Right ventricle myocardium superior (tissue), 1 donor: ENCODE results near the gene SPATA4. TPM values are rescaled to one million over a fixed set of nuclear protein-coding genes. Genes with fewer than 3 reads are reported as not detected.
"Not testable (repeated sequence)": the region's sequence is repeated elsewhere in the genome, so short reads cannot be mapped to it uniquely, and the experiment has no call there.

Source experiments
- ATAC-seq: fragments of 200-7000 bp; cut with Tn5 transposase; one replicate; pipeline ENCODE4 v1.9.1; 2020; ENCODE audit warnings: mild to moderate bottlenecking; ENCODE audit not compliant: poor library complexity
- DNase-seq: peaks from one replicate; pipeline ENCODE4 v3.0.0-alpha.2; 2020
- intact Hi-C: fragments of 100-400 bp; cut with DNase I; formaldehyde crosslinking; loops from one replicate; pipeline ENCODE4 v1.11.2; 2022
- long read RNA-seq: library from polyadenylated mRNA; unstranded; transcript quantifications from one replicate; pipeline ENCODE4 v2.0.0, GENCODE V29; 2021
- total RNA-seq: library from RNA; stranded (reverse); fragmentation: NEBNext Ultra II Directional; extraction: Animal tissue kit (Norgen Biotek cat#: 25700); gene quantifications from one replicate; pipeline ENCODE4 v1.2.1, GENCODE V29; 2021
- donor health status: DM: no; HTN: yes; CAD: no; lungs with severe emphysema.

SPATA4 gene
- total RNA-seq = 0.32 TPM
- long read RNA-seq = 0 reads

DNA sequence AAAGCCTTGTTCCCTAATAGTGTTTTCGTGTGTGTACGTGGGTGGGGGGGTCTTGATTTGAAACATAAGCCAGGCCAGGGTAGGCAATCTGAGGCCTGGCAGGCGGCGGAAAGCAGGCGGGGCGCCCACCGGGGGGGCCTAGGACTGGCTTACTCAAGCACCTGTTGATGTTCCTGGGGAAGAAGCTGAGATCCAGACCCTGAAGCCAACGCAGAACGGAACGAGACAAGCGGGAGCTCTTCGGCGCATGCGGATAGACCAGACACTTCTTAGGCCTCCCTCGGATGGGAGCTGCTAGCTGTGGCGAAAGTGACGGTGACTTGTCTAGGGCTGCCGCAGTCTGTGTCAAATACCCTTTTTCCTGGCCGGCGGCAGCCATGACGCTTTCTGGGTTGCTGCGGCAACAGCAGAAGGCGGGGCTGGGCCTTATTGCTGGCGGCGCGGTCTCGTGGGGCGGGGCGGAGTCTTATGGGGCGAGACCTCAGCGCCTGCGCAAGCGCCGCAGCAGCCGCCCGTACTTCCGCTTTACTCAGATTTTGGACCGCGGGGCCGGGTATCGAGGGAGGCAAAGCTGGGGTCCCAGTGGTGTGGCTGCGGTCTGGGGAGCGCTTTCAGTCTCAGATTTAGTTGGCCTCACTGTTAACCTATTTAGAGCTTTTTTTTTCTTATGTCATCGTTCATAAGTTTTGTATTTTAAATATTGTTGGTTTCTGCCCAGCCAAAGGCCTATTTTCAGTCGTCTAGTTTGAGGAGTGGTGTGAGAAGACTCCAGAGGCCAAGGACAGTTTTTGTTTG is at the start of gene SPATA4:
Gene SPATA4, minus strand, starts transcription at position 402 of the 795 bp plus-strand sequence. Its CDS starts 23 bp downstream, at position 379.
- DNase-seq (peak; percentile 98), ATAC-seq (peak; percentile 100)
- intact Hi-C loops = loop anchor here (10.0 kb wide), 1 partner anchor 79 kb away; no protein-coding TSS in a partner anchor

DNA sequence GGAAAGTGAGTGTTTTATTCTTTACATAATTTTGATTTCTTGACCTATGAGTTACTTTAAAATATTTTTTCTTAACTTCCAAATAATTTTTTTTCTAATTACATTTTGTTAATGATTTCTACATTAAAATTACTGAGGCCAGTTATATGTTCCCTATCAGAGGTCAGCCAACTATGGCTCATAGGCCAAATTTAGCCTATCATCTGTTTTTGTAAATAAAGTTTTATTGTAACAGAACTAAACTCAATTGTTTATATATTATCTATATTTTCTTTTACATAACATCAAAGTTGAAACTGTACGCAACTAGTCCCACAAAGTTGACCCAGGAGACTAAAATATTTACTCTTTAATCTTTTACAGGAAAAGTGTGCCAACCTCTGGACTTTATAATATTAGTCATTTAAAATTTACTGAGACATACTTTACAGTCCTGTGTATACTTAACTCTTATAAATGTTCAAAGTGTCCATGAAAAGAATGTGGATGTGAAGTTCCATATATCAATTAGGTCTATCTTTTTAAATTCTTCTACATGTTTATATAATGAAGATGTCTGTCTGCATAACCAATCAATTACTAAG is 47.5 kb upstream of the SPATA4 start:
- DNase-seq = no peak
- intact Hi-C loops = no loop called here
- ATAC-seq = no peak

DNA sequence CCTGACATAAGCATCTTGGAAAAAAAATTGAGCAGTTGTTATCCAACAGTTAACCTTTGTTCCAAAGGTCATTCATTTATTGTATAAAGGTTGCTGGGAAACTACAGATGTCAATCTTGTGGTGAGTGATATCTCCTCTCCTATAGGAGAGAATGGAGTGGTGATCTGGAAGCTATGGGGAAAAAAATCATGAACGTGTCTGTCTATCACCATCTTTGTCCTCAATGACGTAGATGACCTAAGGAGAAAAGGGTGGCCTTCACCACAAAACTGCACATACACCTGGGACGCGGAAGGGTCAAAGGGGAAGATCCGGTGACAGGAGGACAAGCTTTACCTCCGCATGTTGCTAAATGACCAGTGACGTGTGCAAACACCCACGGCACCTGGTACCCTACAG is 46.3 kb upstream of the SPATA4 start:
- intact Hi-C loops = no loop called here
- no peak for DNase-seq
- no peak for ATAC-seq

DNA sequence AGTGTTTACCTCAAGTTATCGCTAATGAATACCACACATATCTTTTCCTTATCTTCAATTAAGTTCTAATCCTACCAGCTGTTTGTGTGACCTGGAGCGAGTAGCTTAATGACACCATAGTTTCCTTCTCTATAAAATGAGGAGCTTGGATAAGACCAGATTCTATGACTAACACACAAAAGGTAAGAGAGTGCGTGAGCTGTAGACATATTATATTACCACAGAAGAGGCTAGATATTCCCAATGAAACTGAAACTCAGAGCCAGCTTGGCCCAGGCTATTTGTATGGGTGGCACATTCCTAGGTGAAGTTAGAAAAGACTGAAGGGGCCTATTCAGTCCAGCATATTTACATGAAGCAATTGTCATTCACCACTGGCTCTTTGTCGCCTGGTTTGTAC is 43.4 kb upstream of the SPATA4 start:
- intact Hi-C loops = no loop called here
- DNase-seq = no peak
- ATAC-seq = peak; percentile 8

DNA sequence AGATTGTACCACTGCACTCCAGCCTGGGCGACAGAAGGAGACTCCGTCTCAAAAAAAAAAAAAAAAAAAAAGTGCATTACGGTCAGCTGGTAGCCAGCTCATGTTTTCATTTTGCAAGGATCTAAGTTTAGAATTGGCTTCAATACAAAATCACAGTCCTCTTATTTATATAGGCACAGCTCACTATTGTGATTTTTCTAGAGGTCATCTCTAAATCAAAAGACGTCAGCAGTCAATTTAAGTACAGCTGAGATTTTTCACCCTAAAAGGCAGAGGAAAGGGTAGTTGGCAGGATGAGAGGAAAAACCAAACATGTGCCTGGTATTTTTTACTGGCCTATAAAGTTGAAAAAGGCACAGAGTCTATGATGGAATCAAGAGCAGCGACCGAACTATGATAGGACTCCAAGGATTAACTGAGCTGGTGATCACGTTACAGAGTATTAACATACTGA is 42.8 kb upstream of the SPATA4 start:
- ATAC-seq (peak; percentile 82), DNase-seq (no peak)
- intact Hi-C loops = no loop called here

DNA sequence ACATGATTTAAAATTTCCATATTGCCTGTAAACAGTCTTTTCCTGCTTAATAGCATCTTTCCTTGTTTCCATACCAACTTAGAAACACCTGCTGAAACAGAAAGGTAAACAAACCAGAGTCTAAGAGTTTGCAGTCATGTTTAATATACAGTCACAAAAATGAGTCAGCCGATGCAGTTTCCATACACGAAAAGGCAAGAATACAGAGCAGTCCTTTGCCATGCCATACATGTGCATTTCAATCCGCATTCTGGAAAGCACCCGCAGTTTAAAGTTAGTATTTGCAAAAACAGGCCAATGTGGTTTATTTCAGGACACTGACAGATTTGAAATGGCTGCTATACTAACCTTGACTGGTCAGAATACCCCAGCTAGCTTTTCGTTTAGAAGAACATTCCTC is 41.6 kb upstream of the SPATA4 start:
- intact Hi-C loops = no loop called here
- no peak for DNase-seq
- ATAC-seq = no peak

DNA sequence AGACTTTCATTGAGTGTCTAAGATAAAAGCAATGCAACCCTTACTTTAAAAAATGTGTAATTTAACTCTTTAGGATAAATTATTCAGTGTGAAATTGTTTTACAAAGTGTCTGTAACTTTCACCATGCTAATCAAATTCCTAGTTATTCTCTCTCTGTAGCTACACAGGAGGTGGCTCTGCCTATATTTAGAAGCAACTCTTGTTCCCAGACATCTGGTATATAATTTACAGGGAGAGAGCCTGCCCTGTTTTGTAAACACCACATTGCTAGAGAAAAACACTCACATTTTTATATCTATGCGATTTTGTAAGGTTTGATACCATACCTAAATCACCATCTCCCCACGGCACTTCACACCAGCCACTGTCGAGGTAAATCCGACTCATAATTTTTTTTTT is 35.5 kb upstream of the SPATA4 start:
- DNase-seq = no peak
- intact Hi-C loops = no loop called here
- peak; percentile 91 for ATAC-seq

DNA sequence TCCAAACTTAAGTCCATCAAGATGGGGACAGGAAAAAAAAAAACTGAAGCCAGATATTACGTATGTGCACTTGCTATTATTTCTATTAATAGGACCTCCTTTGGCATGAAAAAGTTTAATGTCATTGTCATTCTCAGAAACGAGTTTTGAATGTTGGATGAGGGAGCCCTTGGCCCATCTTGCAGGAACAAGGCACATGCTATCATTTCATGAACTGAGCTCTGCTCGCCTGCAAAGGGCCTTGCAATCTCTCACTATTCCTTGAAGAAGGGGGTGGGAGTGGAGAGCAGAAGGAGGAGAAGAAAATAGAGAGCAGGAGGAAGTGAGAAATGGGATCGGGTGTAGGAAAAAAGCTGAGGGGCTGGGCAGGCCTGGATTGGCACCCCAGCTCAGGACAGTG is 34.3 kb upstream of the SPATA4 start:
- peak; percentile 12 for ATAC-seq
- DNase-seq = no peak
- intact Hi-C loops = no loop called here

DNA sequence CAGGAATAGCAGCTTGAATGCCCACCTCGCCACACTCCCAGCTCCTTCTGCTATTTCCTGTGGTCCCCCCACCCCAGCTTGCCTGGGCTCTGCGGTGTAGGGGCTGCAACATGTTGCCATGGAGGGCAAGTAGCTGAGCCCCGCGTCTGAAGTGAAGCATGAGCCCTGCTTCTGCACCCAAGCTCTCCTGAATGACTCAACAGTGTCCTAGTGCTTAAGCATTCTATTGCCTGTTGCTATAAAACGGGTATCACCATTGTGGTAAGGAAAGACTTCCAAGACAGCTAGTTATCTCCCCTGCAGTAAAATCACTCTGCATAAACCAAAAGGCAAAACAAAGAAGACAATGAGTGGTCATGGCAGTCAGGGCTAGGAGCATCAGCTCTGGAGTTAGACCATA is 31.4 kb upstream of the SPATA4 start:
- DNase-seq (no peak), ATAC-seq (no peak)
- intact Hi-C loops = no loop called here

DNA sequence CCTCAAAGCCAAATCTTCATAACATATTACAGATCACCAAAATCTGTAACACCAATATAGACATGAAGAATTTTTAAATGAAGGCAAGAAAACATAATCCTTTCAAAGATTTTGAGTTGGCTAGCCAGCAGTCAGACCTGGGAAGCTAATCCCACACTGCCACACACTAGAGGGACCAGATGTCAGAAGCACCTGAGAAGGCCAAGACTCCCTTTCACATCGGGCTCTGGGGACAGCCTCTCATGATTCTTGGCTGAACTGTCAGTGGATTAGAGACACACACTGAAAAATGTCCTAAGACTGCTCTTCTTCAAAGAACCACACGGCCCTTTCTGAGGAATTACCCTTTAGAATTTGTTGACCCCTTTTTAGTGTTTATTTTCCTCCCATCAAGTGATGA is 28.2 kb upstream of the SPATA4 start:
- no peak for ATAC-seq
- intact Hi-C loops = no loop called here
- DNase-seq = no peak

DNA sequence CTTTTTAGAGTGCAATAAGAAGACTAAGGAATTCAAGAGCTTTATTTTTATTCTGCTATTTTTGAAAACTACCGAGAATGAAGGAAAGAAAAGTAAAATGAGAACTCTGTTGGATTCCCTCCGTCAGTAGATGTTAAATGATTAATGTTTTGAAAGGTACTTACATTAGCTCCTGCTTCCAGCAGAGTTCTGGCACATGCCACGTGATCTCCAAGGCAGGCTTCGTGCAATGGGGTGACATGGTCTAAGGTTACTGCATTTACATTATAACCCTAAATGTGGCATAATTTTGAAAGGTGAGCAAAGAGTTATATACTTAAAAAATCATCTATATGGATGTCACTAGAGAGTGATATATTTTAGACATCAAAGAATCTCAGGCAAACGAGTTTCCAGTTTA is 26.8 kb upstream of the SPATA4 start:
- DNase-seq (no peak), ATAC-seq (no peak)
- intact Hi-C loops = no loop called here

DNA sequence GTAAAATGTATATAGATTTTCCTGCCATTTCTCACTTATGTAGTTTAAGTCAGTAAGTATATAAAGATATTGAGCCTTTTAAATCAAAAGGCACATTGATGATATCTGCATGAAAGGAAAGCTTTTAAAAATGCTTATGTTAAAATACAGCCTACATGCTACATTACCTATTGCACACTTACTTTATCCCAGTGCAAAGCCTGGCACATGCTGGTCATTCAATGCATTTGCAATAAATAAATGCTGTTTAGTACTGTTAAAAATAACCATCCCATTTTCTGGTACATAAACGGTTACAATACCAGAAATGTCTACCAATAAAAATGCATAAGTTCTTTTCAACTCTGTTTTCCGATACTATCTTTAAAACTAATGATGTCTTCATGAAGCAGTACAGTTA is 22.1 kb upstream of the SPATA4 start:
- intact Hi-C loops = no loop called here
- no peak for DNase-seq
- ATAC-seq = no peak

DNA sequence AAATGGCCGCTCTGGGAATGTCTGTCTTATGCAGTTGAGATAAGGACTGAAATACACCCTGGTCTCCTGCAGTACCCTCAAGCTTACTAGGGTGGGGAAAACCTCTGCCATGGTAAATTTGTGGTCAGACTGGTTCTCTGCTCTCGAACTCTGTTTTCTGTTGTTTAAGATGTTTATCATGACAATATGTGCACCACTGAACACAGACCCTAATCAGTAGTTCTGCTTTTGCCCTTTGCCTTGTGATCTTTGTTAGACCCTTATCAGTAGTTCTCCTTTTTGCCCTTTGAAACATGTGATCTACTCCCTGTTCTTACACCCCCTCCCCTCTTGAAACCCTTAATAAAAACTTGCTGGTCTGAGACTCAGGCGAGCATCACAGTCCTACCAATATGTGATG is 17.0 kb upstream of the SPATA4 start:
- intact Hi-C loops, DNase-seq, ATAC-seq: not testable (repeated sequence)

DNA sequence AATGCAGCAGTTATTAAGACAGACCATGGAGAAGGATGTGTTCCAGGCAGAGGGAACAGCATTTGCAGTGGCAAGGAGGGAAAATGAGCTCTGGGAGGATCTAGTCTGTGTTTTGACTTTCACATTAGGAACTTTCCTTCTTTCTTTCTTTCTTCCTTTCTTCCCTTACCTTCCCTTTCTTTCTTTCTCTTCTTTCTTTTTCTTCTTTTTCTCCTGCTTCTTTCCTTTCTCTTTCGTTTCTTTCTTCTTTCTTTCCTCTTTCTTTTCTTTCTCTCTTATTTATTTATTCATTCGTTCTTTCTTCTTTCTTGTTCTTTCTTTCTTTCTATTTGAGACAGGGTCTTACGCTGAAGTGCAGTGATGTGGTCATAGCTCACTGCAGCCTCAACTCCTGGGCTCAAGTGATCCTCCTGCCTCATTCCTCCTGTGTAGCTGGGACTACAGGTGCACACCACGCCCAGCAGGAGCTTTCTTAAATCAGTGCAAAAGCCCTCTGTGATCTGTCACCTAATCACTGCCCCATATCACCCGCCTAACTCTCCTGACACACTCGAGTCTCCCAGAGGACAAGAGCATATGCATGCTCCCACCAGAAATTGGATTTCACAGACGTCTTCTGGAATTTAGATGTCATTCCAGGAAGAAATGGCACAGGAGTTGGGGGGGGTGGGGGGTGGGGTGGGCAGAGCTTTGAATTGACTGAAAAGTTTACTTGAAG is 15.4 kb upstream of the SPATA4 start:
- intact Hi-C loops = no loop called here
- no peak for ATAC-seq
- no peak for DNase-seq

DNA sequence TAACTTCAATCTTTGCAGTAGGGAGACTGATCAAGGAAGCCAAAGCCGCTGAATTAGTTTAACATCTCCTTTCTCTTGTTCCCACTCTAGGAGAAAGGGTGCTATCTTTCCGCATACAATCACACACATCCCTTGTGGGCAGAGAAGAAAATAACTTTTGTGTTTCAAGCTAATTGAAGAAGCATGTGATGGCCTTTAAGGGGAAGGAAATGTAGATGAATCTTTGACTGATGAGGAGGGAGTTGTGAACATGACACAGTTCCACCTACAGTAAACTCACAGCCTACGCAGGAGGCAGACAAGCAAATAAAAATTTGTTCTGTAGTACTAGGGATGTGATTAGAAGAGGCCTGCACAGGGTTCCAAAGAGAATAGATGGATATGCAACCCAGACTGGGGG is 14.7 kb upstream of the SPATA4 start:
- intact Hi-C loops = no loop called here
- no peak for ATAC-seq

DNA sequence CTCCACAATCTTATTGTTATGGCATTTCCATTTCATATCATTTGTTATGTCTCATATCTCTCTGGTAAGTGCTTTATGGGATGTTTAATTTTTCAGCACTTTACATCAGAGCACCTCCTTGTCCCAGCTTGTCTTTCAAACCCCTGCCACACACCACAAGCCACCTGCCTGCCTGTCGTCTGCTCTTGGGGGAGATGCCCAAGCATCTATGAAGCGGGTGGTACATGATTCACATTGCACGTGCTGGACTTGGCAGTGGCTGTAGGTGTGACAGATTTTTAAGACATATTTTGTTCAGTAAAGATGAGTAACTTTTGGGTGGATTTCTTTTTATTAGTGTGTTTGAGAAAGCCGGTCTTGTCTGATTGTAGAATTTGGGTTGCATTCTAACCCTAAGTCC is 14.2 kb upstream of the SPATA4 start:
- DNase-seq (no peak), ATAC-seq (no peak)
- intact Hi-C loops = no loop called here

More for the DNA sequence above, 14.7 kb upstream of the SPATA4 start:
- DNase-seq = no peak

DNA sequence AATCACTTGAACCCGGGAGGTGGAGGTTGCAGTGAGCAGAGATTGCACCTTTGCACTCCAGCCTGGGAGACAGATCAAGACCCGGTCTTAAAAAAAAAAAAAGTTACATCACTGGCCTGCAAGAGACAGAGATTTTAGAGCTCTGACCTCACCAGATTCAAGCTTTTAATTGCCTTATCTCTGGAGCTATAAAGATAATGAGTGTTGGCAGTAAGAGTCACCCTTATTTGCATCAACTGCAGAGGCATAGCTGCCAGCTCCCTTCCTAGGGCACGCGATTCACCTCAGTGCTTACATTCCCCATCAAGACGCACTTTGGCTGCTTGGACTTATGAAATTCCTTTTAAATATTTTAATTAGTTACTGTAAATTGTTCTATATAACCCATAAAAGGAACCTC is 12.5 kb upstream of the SPATA4 start:
- ATAC-seq (peak; percentile 49), DNase-seq (no peak)
- intact Hi-C loops = no loop called here

DNA sequence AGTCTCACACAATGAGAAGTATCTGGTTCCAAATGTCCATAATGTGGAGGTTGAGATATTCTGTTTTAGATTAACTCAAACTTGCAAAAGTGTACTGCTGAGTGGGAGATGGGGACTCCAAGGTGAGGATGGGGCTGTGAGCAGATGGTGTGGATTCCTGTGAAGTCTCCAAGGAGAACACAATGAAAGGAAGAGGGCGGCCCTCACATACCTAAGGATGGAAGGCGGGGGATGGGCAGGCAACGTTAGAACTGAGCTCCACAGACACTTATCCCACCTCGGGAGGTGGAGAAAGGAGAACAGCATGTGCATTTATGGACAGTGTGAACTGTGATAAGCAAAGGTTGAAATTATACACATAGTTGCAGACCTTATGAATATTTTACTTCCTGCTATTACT is 9.9 kb upstream of the SPATA4 start:
- intact Hi-C loops = no loop called here
- no peak for ATAC-seq
- no peak for DNase-seq

DNA sequence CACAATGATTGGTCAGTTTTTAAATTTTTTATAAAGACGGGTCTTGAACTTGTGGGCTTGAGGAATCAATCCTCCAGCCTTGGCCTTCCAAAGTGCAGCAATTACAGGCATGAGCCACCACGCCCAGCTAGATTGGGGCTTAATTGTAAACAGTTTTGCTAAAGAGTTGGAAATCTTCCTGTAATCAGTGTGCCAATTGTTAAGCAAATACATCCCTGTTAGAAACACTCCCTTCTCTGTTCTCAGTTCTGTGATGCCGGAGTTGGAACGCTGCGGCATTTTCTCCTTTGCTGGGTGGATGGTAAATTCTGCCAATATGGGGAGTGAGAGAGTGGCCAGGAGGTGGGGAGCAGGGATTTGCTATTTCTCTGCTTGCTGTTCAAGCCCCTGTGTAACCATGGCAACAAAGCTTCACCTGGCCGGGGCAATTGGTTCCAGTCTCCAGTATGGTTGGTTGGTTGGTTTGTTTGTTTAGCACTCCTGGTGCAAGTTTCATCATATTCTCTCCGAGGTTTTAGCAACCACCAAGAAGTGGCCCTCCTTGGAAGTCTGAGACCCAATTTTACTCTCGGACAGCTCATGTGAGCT is 3.0 kb upstream of the SPATA4 start:
- DNase-seq (no peak), ATAC-seq (no peak)
- intact Hi-C loops = loop anchor here (10.0 kb wide), 1 partner anchor 76 kb away; no protein-coding TSS in a partner anchor
